OCI-LY3 (cell line): ENCODE results near the gene NFATC4.

Experiments used
- H2AFZ ChIP-seq: fragments of 200-600, 300-600 bp; shearing (Covaris generic); 2 replicates; pipeline ENCODE4 v1.6.0; 2014; ENCODE audit warnings: antibody characterized with exemption, low read depth, low read length
- H3K27ac ChIP-seq: fragments of 200-600, 300-600 bp; sonication (generic); 2 replicates; pipeline ENCODE4 v1.5.1; 2014; ENCODE audit warnings: mild to moderate bottlenecking, low read length, moderate library complexity, mixed read lengths
- H3K27me3 ChIP-seq: fragments of 200-600, 300-600 bp; sonication (generic); 2 replicates; pipeline ENCODE4 v1.6.1; 2014; ENCODE audit warnings: low read depth, low read length, mixed read lengths
- H3K36me3 ChIP-seq: fragments of 200-600, 300-600 bp; sonication (generic); replicated peaks from 2 replicates; pipeline ENCODE3; 2014; ENCODE audit warnings: low read depth, low read length, mixed read lengths
- H3K4me1 ChIP-seq: fragments of 300-600, 200-600 bp; sonication (generic); 2 replicates; pipeline ENCODE4 v1.6.1; 2014; ENCODE audit warnings: low read length, mixed read lengths
- H3K4me2 ChIP-seq: fragments of 200-600, 300-600 bp; sonication (generic); 2 replicates; pipeline ENCODE4 v1.6.1; 2014; ENCODE audit warnings: low read length, mixed read lengths
- H3K4me3 ChIP-seq: fragments of 300-600, 200-600 bp; sonication (generic); 2 replicates; pipeline ENCODE4 v1.5.1; 2014; ENCODE audit warnings: antibody characterized with exemption, mild to moderate bottlenecking, low read length, moderate library complexity
- H3K79me2 ChIP-seq: fragments of 300-600, 200-600 bp; shearing (Covaris generic); 2 replicates; pipeline ENCODE4 v1.6.1; 2014; ENCODE audit warnings: mild to moderate bottlenecking, low read length, mixed read lengths
- H3K9ac ChIP-seq: fragments of 300-600, 200-600 bp; shearing (Covaris generic); 2 replicates; pipeline ENCODE4 v1.6.0; 2014; ENCODE audit warnings: mild to moderate bottlenecking, low read length, moderate library complexity
- H3K9me3 ChIP-seq: fragments of 200-600, 300-600 bp; shearing (Covaris generic); 2 replicates; pipeline ENCODE4 v1.6.1; 2014; ENCODE audit warnings: low read length, mixed read lengths; ENCODE audit not compliant: insufficient read depth
- H4K20me1 ChIP-seq: fragments of 200-600, 300-600 bp; sonication (generic); 2 replicates; pipeline ENCODE4 v1.6.1; 2016; ENCODE audit warnings: low read length, mixed read lengths; ENCODE audit not compliant: insufficient read depth
- CTCF ChIP-seq: fragments of 200-600, 300-600 bp; sonication (generic); IDR thresholded peaks from 2 replicates; pipeline ENCODE4 v1.5.1; 2014; ENCODE audit warnings: antibody characterized with exemption, low read length, low read depth
- EZH2phosphoT487 ChIP-seq: fragments of 200-600 bp; shearing (Covaris generic); IDR thresholded peaks from 2 replicates; pipeline ENCODE4 v1.6.1; 2018; ENCODE audit warnings: antibody characterized with exemption, mixed run types, low read depth

Gene NFATC4

GRCh38 chr14:24376448-24377070 is 8.6 kb downstream of the NFATC4 start:
- Histone ChIP-seq H3K9me3 (no peaks in the 10 kb centered on the region), H3K36me3 (peaks cover 13% of the 10 kb centered on the region), H3K4me1 (peaks cover 7% of the 10 kb centered on the region), H3K4me2 (no peak overlapping the region), H3K27ac (no peak overlapping the region), H3K79me2 (no peaks in the 10 kb centered on the region), H2AFZ (no peak overlapping the region), H3K9ac (no peak overlapping the region), H3K27me3 (no peaks in the 10 kb centered on the region), H4K20me1 (no peaks in the 10 kb centered on the region), H3K4me3 (no peak overlapping the region)
- TF ChIP-seq CTCF (no peak), EZH2phosphoT487 (no peak)

- no peak overlapping the region for H2AFZ ChIP-seq
- no peak overlapping the region for H3K4me2 ChIP-seq
- no peaks in the 10 kb centered on the region for H3K9me3 ChIP-seq
- H3K79me2 ChIP-seq: no peaks in the 10 kb centered on the region
- no peaks in the 10 kb centered on the region for H3K27me3 ChIP-seq
- H3K4me3 ChIP-seq: no peak overlapping the region
- H3K36me3 ChIP-seq: peaks cover 13% of the 10 kb centered on the region
- no peak overlapping the region for H3K27ac ChIP-seq
- no peak for TF ChIP-seq EZH2phosphoT487
- no peaks in the 10 kb centered on the region for H4K20me1 ChIP-seq
- H3K4me1 ChIP-seq: peaks cover 10% of the 10 kb centered on the region
- no peak overlapping the region for H3K9ac ChIP-seq
These were observed 9.1 kb downstream of the NFATC4 start for GRCh38 chr14:24377126-24377525.

- H3K4me3 ChIP-seq: no peak overlapping the region
- H3K4me1 ChIP-seq: peaks cover 10% of the 10 kb centered on the region
- H4K20me1 ChIP-seq: no peaks in the 10 kb centered on the region
- no peaks in the 10 kb centered on the region for H3K79me2 ChIP-seq
- H3K4me2 ChIP-seq: no peak overlapping the region
- no peak for TF ChIP-seq CTCF
- no peak for TF ChIP-seq EZH2phosphoT487
- H3K27me3 ChIP-seq: no peaks in the 10 kb centered on the region
- H3K9me3 ChIP-seq: no peaks in the 10 kb centered on the region
- H3K9ac ChIP-seq: no peak overlapping the region
- no peak overlapping the region for H2AFZ ChIP-seq
- peaks cover 12% of the 10 kb centered on the region for H3K36me3 ChIP-seq
- no peak overlapping the region for H3K27ac ChIP-seq
These were observed 9.7 kb downstream of the NFATC4 start for GRCh38 chr14:24377657-24378056.

GRCh38 chr14:24378327-24378726 is 10.3 kb downstream of the NFATC4 start:
- Histone ChIP-seq H3K27me3 (no peaks in the 10 kb centered on the region), H4K20me1 (no peaks in the 10 kb centered on the region), H3K4me2 (no peak overlapping the region), H3K79me2 (no peaks in the 10 kb centered on the region), H3K9ac (no peak overlapping the region), H3K4me3 (no peak overlapping the region), H2AFZ (no peak overlapping the region), H3K4me1 (peaks cover 10% of the 10 kb centered on the region), H3K27ac (no peak overlapping the region), H3K36me3 (peaks cover 6% of the 10 kb centered on the region), H3K9me3 (no peaks in the 10 kb centered on the region)
- TF ChIP-seq EZH2phosphoT487: no peak
- TF ChIP-seq CTCF: no peak
